WTC11 (cell line): Measurements from ENCODE around the gene PLXNA2.

Source experiments
- CTCF ChIP-seq: fragments of 200-600 bp; IDR thresholded peaks from 2 replicates; pipeline ENCODE4 v1.8.0; 2022; ENCODE audit warnings: antibody characterized with exemption
- NR3C1 ChIP-seq: sonication (generic); formaldehyde crosslinking; conservative IDR thresholded peaks from 2 replicates; pipeline ENCODE4 v1.8.1; 2023; ENCODE audit warnings: low read depth, mild to moderate bottlenecking, missing genetic modification reagents
- SMAD3 ChIP-seq: sonication (generic); formaldehyde crosslinking; IDR thresholded peaks from 2 replicates; pipeline ENCODE4 v1.8.0; 2022; ENCODE audit warnings: missing genetic modification reagents, mild to moderate bottlenecking, borderline replicate concordance
- SOX15 ChIP-seq: fragments of 250-450 bp; sonication (Bioruptor Pico); IDR thresholded peaks from 2 replicates; pipeline ENCODE4 v1.9.0; 2021; ENCODE audit warnings: mild to moderate bottlenecking
- ZNF317 ChIP-seq: sonication (generic); formaldehyde crosslinking; IDR thresholded peaks from 2 replicates; pipeline ENCODE4 v1.8.1; 2023; ENCODE audit warnings: low read depth, mild to moderate bottlenecking, moderate library complexity, missing genetic modification reagents, borderline replicate concordance
- TF ChIP-seq, protein P1 (sequence below): sonication (generic); formaldehyde crosslinking; IDR thresholded peaks from 2 replicates; pipeline ENCODE4 v1.8.1; 2022; ENCODE audit warnings: mild to moderate bottlenecking, missing genetic modification reagents, moderate library complexity, borderline replicate concordance
- TF ChIP-seq, protein P2 (sequence below): sonication (generic); formaldehyde crosslinking; IDR thresholded peaks from 2 replicates; pipeline ENCODE4 v1.8.1; 2023; ENCODE audit warnings: mild to moderate bottlenecking, missing genetic modification reagents, moderate library complexity

GRCh38 chr1:208174731-208175507, 69.3 kb downstream of the PLXNA2 start:
- TF ChIP-seq CTCF (no peak), ZNF317 (CRISPR knock-in tag) (no peak), SOX15 (CRISPR knock-in tag) (no peak), NR3C1 (CRISPR knock-in tag) (no peak), SMAD3 (CRISPR knock-in tag) (no peak)
- TF ChIP-seq, protein P1, sequence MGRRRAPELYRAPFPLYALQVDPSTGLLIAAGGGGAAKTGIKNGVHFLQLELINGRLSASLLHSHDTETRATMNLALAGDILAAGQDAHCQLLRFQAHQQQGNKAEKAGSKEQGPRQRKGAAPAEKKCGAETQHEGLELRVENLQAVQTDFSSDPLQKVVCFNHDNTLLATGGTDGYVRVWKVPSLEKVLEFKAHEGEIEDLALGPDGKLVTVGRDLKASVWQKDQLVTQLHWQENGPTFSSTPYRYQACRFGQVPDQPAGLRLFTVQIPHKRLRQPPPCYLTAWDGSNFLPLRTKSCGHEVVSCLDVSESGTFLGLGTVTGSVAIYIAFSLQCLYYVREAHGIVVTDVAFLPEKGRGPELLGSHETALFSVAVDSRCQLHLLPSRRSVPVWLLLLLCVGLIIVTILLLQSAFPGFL (CRISPR knock-in tag), result no peak
- TF ChIP-seq, protein P2, sequence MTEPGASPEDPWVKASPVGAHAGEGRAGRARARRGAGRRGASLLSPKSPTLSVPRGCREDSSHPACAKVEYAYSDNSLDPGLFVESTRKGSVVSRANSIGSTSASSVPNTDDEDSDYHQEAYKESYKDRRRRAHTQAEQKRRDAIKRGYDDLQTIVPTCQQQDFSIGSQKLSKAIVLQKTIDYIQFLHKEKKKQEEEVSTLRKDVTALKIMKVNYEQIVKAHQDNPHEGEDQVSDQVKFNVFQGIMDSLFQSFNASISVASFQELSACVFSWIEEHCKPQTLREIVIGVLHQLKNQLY (CRISPR knock-in tag), result no peak
